GM12801 (cell line): Measurements from ENCODE around the gene LIN7C.

ENCODE experiments used
- CTCF ChIP-seq: IDR thresholded peaks from one replicate; pipeline ENCODE4 v1.5.1; 2011; ENCODE audit warnings: control low read depth; ENCODE audit not compliant: insufficient read length; ENCODE audit errors: extremely low read depth

Gene LIN7C

DNA sequence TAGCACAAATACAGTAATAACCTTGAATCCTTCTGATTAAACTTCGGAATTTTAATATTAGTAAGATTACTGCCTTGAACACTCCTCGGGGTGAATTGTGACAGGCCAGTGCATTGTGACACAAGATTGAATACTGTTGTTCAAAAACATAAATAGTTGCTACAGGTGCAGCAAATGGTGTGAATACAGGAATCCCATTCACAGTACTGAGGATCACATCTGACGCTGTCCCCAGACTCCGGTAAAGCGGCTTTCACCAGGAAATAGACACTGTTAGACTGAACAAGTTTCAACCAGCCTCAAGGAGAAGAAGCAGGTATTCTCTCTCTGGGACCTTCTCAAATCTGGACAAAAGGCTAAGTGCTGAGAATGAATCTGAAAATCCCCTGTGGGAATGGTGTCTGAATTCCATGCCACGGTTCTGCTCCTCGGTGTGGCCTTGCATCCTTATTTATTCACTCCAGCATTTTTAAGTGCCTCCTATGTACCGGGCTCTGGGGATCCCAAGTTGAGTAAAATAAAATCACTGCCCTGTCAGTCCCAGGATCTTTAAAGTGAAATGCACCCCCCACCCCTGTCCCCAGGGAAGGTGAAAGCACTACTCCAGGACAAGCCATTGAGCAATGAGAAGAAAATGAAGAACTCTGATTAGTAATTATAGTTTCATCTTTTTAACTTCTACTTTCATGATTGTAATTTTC, 37.4 kb downstream of the LIN7C start:
- TF ChIP-seq CTCF, result no peak

GRCh38 chr11:27468209-27468994, 38.2 kb downstream of the LIN7C start:
- TF ChIP-seq CTCF, result no peak

GRCh38 chr11:27467181-27467913, 39.2 kb downstream of the LIN7C start:
- no peak for TF ChIP-seq CTCF

- no peak for TF ChIP-seq CTCF
Measured at GRCh38 chr11:27466363-27466762, 40.2 kb downstream of the LIN7C start.

DNA sequence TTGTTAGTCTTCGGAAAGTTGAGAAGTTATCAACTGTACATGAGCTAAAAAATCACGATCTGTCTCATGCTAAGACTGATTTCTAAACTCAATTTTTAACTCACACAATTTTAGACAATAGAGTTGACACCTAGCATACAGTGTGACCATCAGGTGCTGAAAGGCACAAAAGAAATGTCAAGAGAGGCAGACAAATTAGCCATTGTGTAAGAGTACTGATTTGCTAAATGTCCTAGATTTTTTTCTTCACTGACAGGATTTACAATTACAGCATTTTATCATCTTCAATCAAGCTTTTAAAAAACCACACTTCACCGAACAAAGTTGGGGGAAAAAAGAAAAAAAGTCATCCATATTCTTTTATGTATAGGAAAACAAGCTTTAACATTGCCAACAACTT, 40.9 kb downstream of the LIN7C start:
- TF ChIP-seq CTCF, result no peak

GRCh38 chr11:27464909-27465308, 41.7 kb downstream of the LIN7C start:
- TF ChIP-seq CTCF, result no peak

DNA sequence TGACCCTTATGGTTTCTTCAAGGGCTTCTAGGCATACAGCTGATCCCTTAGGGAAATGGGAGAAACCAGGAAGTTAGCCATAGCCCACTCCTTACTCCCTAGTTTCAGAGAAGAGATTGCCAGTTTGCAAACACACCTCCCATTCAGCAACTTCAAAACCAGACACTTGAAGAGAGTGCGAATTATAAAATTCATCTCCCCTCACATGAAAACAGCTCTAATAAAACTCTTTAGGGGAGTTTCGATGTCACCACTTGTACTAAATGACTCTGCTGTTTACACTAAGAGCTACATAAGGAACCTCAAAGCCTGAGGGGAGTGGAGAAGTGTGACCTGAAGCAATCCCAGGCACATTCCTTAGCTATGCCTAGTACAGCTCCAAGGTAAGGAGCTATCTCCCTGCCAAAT, 42.3 kb downstream of the LIN7C start:
- TF ChIP-seq CTCF, result no peak
